GM21576 (cell line): ENCODE results near the gene CCDC198.

ENCODE experiments used
- ATAC-seq: cut with Tn5 transposase; IDR thresholded peaks from one replicate; pipeline ENCODE4 v1.9.1; 2021; ENCODE audit warnings: mild to moderate bottlenecking, moderate library complexity; ENCODE audit not compliant: unreplicated experiment

The CCDC198 gene

GRCh38 chr14:57493467-57494181 is at the start of gene CCDC198:
Gene CCDC198, minus strand, starts transcription at chr14:57493857. Its CDS starts 142 bp downstream, at chr14:57493715.
- peak; percentile 61 for ATAC-seq

- no peak for ATAC-seq
Observed at GRCh38 chr14:57533214-57533613, 39.6 kb upstream of the CCDC198 start.

GRCh38 chr14:57530571-57530970 is 36.9 kb upstream of the CCDC198 start:
- no peak for ATAC-seq

- no peak for ATAC-seq
Observed at GRCh38 chr14:57526942-57527341, 33.3 kb upstream of the CCDC198 start.

GRCh38 chr14:57519043-57519442 is 25.4 kb upstream of the CCDC198 start:
- no peak for ATAC-seq

- ATAC-seq, result no peak
Observed at GRCh38 chr14:57512220-57512619, 18.6 kb upstream of the CCDC198 start.

- ATAC-seq, result no peak
Observed at GRCh38 chr14:57508756-57509155, 15.1 kb upstream of the CCDC198 start.

GRCh38 chr14:57502586-57503254 is 9.1 kb upstream of the CCDC198 start:
- no peak for ATAC-seq

GRCh38 chr14:57501039-57501557 is 7.4 kb upstream of the CCDC198 start:
- no peak for ATAC-seq

GRCh38 chr14:57498659-57499058 is 5.0 kb upstream of the CCDC198 start:
- no peak for ATAC-seq

- ATAC-seq, result no peak
Observed at GRCh38 chr14:57498035-57498434, 4.4 kb upstream of the CCDC198 start.

- no peak for ATAC-seq
Observed at GRCh38 chr14:57495416-57495815, 1.8 kb upstream of the CCDC198 start.

- ATAC-seq, result no peak
Observed at GRCh38 chr14:57492859-57493258, 798 bp downstream of the CCDC198 start.

- no peak for ATAC-seq
Observed at GRCh38 chr14:57491640-57492039, 2.0 kb downstream of the CCDC198 start.

- no peak for ATAC-seq
Observed at GRCh38 chr14:57487771-57488170, 5.9 kb downstream of the CCDC198 start.

- ATAC-seq, result no peak
Observed at GRCh38 chr14:57486767-57487379, 6.8 kb downstream of the CCDC198 start.

- ATAC-seq, result peak; percentile 96
Observed at GRCh38 chr14:57485635-57486034, 8.0 kb downstream of the CCDC198 start.

- ATAC-seq, result no peak
Observed at GRCh38 chr14:57482120-57482519, 11.5 kb downstream of the CCDC198 start.

- no peak for ATAC-seq
Observed at GRCh38 chr14:57480051-57480450, 13.6 kb downstream of the CCDC198 start.

GRCh38 chr14:57479197-57479596 is 14.5 kb downstream of the CCDC198 start:
- no peak for ATAC-seq

GRCh38 chr14:57478050-57478449 is 15.6 kb downstream of the CCDC198 start:
- ATAC-seq, result no peak

GRCh38 chr14:57470909-57471308 is 22.7 kb downstream of the CCDC198 start:
- no peak for ATAC-seq
